Gastrocnemius medialis (tissue), 4 donors: ENCODE results near the gene WASHC2A.
"Not testable (repeated sequence)": the region's sequence is repeated elsewhere in the genome, so short reads cannot be mapped to it uniquely, and the experiment has no call there.

Experiments
- POLR2A ChIP-seq, 2 donors: fragments of 450-650 bp; IDR thresholded peaks; one replicate each; pipeline ENCODE4 v1.6.1; 2017; ENCODE audit warnings: antibody characterized with exemption in 2 of 2, mild to moderate bottlenecking in 2 of 2, moderate library complexity in 2 of 2
- TF ChIP-seq, protein P1 (sequence below), 5 experiments: fragments of 450-650 bp in 3 of 5; fragments of 200-600 bp in 2 of 5; sonication (generic) in 2 of 5; IDR thresholded peaks in 4 of 5; conservative IDR thresholded peaks in 1 of 5; 1 replicate in 4 of 5; 2 replicates in 1 of 5; pipeline ENCODE4 v1.5.1; 2016 to 2019; ENCODE audit warnings: antibody characterized with exemption in 5 of 5, mild to moderate bottlenecking in 3 of 5, moderate library complexity in 3 of 5

DNA sequence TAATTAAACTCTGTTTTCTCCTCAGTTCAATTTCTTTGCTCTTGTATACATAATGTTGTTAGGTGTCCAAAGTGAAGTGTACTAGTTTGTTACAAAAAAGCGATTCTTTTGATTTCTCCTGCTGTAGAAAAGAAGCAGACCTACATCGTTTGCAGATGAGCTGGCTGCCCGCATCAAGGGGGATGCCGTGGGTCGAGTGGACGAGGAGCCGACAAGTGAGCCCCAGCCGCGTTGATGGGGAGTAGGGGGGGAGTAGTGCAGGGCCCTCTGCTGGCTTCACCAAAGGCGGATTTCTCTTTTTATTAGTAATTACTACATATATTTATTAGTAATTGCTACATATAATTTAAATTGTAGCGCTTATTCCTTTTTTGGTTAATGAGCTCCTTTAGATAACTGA is 23.6 kb downstream of the WASHC2A start:
- TF ChIP-seq, protein P1, sequence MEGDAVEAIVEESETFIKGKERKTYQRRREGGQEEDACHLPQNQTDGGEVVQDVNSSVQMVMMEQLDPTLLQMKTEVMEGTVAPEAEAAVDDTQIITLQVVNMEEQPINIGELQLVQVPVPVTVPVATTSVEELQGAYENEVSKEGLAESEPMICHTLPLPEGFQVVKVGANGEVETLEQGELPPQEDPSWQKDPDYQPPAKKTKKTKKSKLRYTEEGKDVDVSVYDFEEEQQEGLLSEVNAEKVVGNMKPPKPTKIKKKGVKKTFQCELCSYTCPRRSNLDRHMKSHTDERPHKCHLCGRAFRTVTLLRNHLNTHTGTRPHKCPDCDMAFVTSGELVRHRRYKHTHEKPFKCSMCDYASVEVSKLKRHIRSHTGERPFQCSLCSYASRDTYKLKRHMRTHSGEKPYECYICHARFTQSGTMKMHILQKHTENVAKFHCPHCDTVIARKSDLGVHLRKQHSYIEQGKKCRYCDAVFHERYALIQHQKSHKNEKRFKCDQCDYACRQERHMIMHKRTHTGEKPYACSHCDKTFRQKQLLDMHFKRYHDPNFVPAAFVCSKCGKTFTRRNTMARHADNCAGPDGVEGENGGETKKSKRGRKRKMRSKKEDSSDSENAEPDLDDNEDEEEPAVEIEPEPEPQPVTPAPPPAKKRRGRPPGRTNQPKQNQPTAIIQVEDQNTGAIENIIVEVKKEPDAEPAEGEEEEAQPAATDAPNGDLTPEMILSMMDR (IDR thresholded peaks at IDR 0.05 in 4 of 5, conservative IDR thresholded peaks at IDR 0.05 in 1 of 5) = not testable (repeated sequence)
- not testable (repeated sequence) for TF ChIP-seq POLR2A (IDR thresholded peaks at IDR 0.05)
